HG03571 (cell line): ENCODE results near the gene TAS2R60.
A peak's percentile ranks its signal among the peaks of the same experiment; 100 is the strongest.
"Not testable (repeated sequence)": the region's sequence is repeated elsewhere in the genome, so short reads cannot be mapped to it uniquely, and the experiment has no call there.

Experiments used
- ATAC-seq: cut with Tn5 transposase; IDR thresholded peaks from one replicate; pipeline ENCODE4 v1.9.1; 2021; ENCODE audit not compliant: unreplicated experiment

The TAS2R60 gene

GRCh38 chr7:143410521-143411004 is 32.7 kb upstream of the TAS2R60 start:
- ATAC-seq = no peak

GRCh38 chr7:143411976-143412708 is 31.1 kb upstream of the TAS2R60 start:
- no peak for ATAC-seq

GRCh38 chr7:143413123-143413522 is 30.1 kb upstream of the TAS2R60 start:
- no peak for ATAC-seq

GRCh38 chr7:143415209-143415608 is 28.0 kb upstream of the TAS2R60 start:
- not testable (repeated sequence) for ATAC-seq

GRCh38 chr7:143415742-143416397 is 27.4 kb upstream of the TAS2R60 start:
- no peak for ATAC-seq

- peak; percentile 68 for ATAC-seq
These were observed 26.6 kb upstream of the TAS2R60 start for GRCh38 chr7:143416565-143417149.

- no peak for ATAC-seq
These were observed 25.4 kb upstream of the TAS2R60 start for GRCh38 chr7:143417734-143418383.

GRCh38 chr7:143418681-143419458 is 24.4 kb upstream of the TAS2R60 start:
- ATAC-seq = no peak

GRCh38 chr7:143419880-143420279 is 23.4 kb upstream of the TAS2R60 start:
- ATAC-seq = no peak

GRCh38 chr7:143420624-143421023 is 22.6 kb upstream of the TAS2R60 start:
- not testable (repeated sequence) for ATAC-seq

GRCh38 chr7:143422033-143422432 is 21.2 kb upstream of the TAS2R60 start:
- no peak for ATAC-seq

GRCh38 chr7:143424476-143424875 is 18.8 kb upstream of the TAS2R60 start:
- not testable (repeated sequence) for ATAC-seq

GRCh38 chr7:143426479-143427142 is 16.6 kb upstream of the TAS2R60 start:
- ATAC-seq = no peak

- no peak for ATAC-seq
These were observed 13.2 kb upstream of the TAS2R60 start for GRCh38 chr7:143429770-143430698.

GRCh38 chr7:143431109-143431508 is 12.1 kb upstream of the TAS2R60 start:
- no peak for ATAC-seq

GRCh38 chr7:143433759-143434158 is 9.5 kb upstream of the TAS2R60 start:
- ATAC-seq = no peak

- no peak for ATAC-seq
These were observed 8.6 kb upstream of the TAS2R60 start for GRCh38 chr7:143434660-143435059.

- no peak for ATAC-seq
These were observed 8.0 kb upstream of the TAS2R60 start for GRCh38 chr7:143435266-143435665.

GRCh38 chr7:143436325-143436946 is 6.8 kb upstream of the TAS2R60 start:
- peak; percentile 82 for ATAC-seq
